AG04449 (cell line): ENCODE data around the gene FSD1L.

Source experiments
- CTCF ChIA-PET: fragments of 350-600 bp; formaldehyde crosslinking; extraction: SDS; loops from one replicate; lab custom pipeline; 2021; ENCODE audit warnings: antibody characterized with exemption; lab: Yijun Ruan, JAX
- POLR2A ChIA-PET: fragments of 400-600, 350-600 bp; formaldehyde crosslinking; extraction: SDS; loops from one replicate; lab custom pipeline; 2020; ENCODE audit warnings: antibody characterized with exemption, inconsistent platforms; lab: Yijun Ruan, JAX
- DNase-seq: peaks from one replicate; pipeline ENCODE4 v3.0.0-alpha.2; 2010; ENCODE audit warnings: low read depth, low spot score
- H3K4me3 ChIP-seq: 2 replicates; pipeline ENCODE4 v1.5.1; 2011; ENCODE audit warnings: low read depth, mild to moderate bottlenecking, control low read depth, low read length
- CTCF ChIP-seq: IDR thresholded peaks from one replicate; pipeline ENCODE4 v1.5.1; 2011; ENCODE audit warnings: mild to moderate bottlenecking, moderate library complexity, low read length, control low read depth, inconsistent platforms; ENCODE audit not compliant: insufficient read depth; ENCODE audit errors: missing control alignments

FSD1L gene

GRCh38 chr9:105447814-105448812, at the start of gene FSD1L:
Gene FSD1L (plus strand): TSS chr9:105448034. CDS start chr9:105448221, 187 bp downstream.
- ChIA-PET CTCF (interaction anchor here (1.0 to 1.4 kb wide), 2 partner anchors 13 to 24 kb away, joined by 3 read pairs; no protein-coding TSS in a partner anchor), POLR2A (no interaction called here)
- TF ChIP-seq CTCF = peak; percentile 31

GRCh38 chr9:105399117-105399516, 48.7 kb upstream of the FSD1L start:
- no peak for DNase-seq
- ChIA-PET CTCF (interaction anchor here (1.0 to 2.6 kb wide), 4 partner anchors 11 to 231 kb away, joined by 3 to 12 read pairs (median 4); no protein-coding TSS in a partner anchor), POLR2A (interaction anchor here (0.6 kb wide), 1 partner anchor 231 kb away, joined by 3 read pairs; no protein-coding TSS in a partner anchor)
- TF ChIP-seq CTCF = no peak
- H3K4me3 ChIP-seq = no peak overlapping the region

More at GRCh38 chr9:105447814-105448812, at the start of gene FSD1L:
- H3K4me3 ChIP-seq = peak within 1 kb of the TSS; percentile 83
- DNase-seq = peak; percentile 36

- no peak overlapping the region for H3K4me3 ChIP-seq
- CTCF ChIA-PET = interaction anchor here (0.9 to 1.4 kb wide), 2 partner anchors 11 to 13 kb away, joined by 3 read pairs; no protein-coding TSS in a partner anchor
- no peak for DNase-seq
- no peak for TF ChIP-seq CTCF
- POLR2A ChIA-PET = no interaction called here
Measured at GRCh38 chr9:105401651-105402050, 46.2 kb upstream of the FSD1L start.

GRCh38 chr9:105403552-105404248, 44.1 kb upstream of the FSD1L start:
- DNase-seq = no peak

GRCh38 chr9:105405514-105406131, 42.2 kb upstream of the FSD1L start:
- no peak overlapping the region for H3K4me3 ChIP-seq
- DNase-seq = no peak
- ChIA-PET CTCF (interaction anchor here (0.8 to 2.3 kb wide), 4 partner anchors 9 to 246 kb away, joined by 3 to 22 read pairs (median 6); no protein-coding TSS in a partner anchor), POLR2A (no interaction called here)
- TF ChIP-seq CTCF = no peak

More at GRCh38 chr9:105403552-105404248, 44.1 kb upstream of the FSD1L start:
- CTCF ChIA-PET = interaction anchor here (1.3 to 2.3 kb wide), 4 partner anchors 11 to 246 kb away, joined by 4 to 22 read pairs (median 6); no protein-coding TSS in a partner anchor
- POLR2A ChIA-PET = no interaction called here
- no peak overlapping the region for H3K4me3 ChIP-seq
- no peak for TF ChIP-seq CTCF
